Chondrocyte (in vitro differentiated cells): Measurements from ENCODE around the gene PIGS. TPM values are rescaled to one million over a fixed set of nuclear protein-coding genes. Genes with fewer than 3 reads are reported as not detected.

Experiments used
- DNase-seq: peaks from one replicate; pipeline ENCODE4 v3.0.0; 2021; ENCODE audit warnings: mixed read lengths, low spot score
- H3K27ac Mint-ChIP-seq: one replicate; pipeline ENCODE4 v1.8.0; 2021; ENCODE audit warnings: mild to moderate bottlenecking, moderate library complexity, mixed read lengths; ENCODE audit not compliant: unreplicated experiment
- H3K27me3 Mint-ChIP-seq: 2 replicates; pipeline ENCODE4 v1.8.0; 2021; ENCODE audit warnings: low read depth, mixed read lengths
- H3K36me3 Mint-ChIP-seq: 2 replicates; pipeline ENCODE4 v1.8.0; 2021; ENCODE audit warnings: low read depth, mixed read lengths
- H3K4me1 Mint-ChIP-seq: 2 replicates; pipeline ENCODE4 v1.8.0; 2021; ENCODE audit warnings: low read depth, mild to moderate bottlenecking, mixed read lengths
- H3K4me3 Mint-ChIP-seq: one replicate; pipeline ENCODE4 v1.8.0; 2021; ENCODE audit warnings: mild to moderate bottlenecking, moderate library complexity, mixed read lengths; ENCODE audit not compliant: unreplicated experiment
- H3K9me3 Mint-ChIP-seq: 2 replicates; pipeline ENCODE4 v1.8.0; 2021; ENCODE audit warnings: low read depth, mixed read lengths
- total RNA-seq: library from RNA; stranded (reverse); gene quantifications from 3 replicates; pipeline ENCODE4 v1.2.1, GENCODE V29; 2021
- TF ChIP-seq, protein P1 (sequence below): fragments of 200-600 bp; sonication (generic); IDR thresholded peaks from 2 replicates; pipeline ENCODE4 v1.5.0; 2021; ENCODE audit warnings: antibody characterized with exemption, mild to moderate bottlenecking, moderate library complexity

Gene PIGS
- total RNA-seq, 1 donor from 2014 or later, result 62.9 TPM

DNA sequence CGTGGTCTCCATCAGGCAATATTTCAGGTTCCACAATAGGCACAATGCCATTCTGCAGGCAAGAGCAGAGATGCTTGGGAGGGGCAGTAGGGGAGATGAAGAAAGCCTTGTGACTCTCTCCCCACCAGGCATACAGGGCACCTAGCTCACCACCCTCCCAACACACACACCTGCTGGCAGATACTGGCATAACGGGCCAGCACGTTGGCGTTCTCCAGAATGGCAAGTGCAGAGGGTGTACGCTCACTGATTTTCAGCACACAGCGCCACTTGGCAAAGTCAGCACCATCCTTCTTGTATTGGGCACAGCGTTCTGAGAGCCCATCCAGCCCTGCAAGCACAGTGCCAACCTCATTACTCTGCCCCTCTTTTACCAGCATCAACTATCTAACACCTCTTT, 3.2 kb upstream of the PIGS start:
- TF ChIP-seq, protein P1, sequence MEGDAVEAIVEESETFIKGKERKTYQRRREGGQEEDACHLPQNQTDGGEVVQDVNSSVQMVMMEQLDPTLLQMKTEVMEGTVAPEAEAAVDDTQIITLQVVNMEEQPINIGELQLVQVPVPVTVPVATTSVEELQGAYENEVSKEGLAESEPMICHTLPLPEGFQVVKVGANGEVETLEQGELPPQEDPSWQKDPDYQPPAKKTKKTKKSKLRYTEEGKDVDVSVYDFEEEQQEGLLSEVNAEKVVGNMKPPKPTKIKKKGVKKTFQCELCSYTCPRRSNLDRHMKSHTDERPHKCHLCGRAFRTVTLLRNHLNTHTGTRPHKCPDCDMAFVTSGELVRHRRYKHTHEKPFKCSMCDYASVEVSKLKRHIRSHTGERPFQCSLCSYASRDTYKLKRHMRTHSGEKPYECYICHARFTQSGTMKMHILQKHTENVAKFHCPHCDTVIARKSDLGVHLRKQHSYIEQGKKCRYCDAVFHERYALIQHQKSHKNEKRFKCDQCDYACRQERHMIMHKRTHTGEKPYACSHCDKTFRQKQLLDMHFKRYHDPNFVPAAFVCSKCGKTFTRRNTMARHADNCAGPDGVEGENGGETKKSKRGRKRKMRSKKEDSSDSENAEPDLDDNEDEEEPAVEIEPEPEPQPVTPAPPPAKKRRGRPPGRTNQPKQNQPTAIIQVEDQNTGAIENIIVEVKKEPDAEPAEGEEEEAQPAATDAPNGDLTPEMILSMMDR, result no peak
- peaks cover 27% of the 10 kb centered on the region for H3K4me1 Mint-ChIP-seq
- peaks cover 2% of the 10 kb centered on the region for H3K36me3 Mint-ChIP-seq
- H3K27ac Mint-ChIP-seq, result no peak overlapping the region
- peak; percentile 63 for DNase-seq
- H3K4me3 Mint-ChIP-seq, result no peak overlapping the region
- no peaks in the 10 kb centered on the region for H3K9me3 Mint-ChIP-seq
- no peaks in the 10 kb centered on the region for H3K27me3 Mint-ChIP-seq

DNA sequence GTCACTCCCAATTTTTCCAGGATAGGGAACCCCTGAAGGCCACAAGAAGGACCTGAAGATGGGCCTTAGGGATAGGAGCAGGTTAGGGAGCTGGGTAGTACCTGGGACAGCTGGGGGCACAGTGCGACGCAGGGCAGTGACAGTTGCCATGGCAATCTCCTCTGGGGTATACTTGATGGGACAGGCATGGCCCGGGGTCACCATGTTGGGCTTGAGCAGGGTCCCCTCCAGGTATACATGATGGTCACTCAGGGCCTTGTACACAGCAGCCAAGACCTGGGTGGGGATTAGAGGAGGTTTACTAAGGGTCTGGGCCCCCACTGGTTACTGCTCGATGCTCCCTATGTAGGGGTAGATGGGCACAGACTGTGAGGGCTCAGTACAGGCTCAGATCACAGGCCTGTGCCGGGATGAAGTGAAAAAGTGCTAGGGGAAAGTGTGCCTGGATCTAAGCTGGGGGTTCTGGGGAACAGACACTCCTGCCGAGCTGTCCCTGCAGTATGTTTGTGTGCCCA, 2.7 kb upstream of the PIGS start:
- no peak overlapping the region for H3K4me3 Mint-ChIP-seq
- no peaks in the 10 kb centered on the region for H3K27me3 Mint-ChIP-seq

DNA sequence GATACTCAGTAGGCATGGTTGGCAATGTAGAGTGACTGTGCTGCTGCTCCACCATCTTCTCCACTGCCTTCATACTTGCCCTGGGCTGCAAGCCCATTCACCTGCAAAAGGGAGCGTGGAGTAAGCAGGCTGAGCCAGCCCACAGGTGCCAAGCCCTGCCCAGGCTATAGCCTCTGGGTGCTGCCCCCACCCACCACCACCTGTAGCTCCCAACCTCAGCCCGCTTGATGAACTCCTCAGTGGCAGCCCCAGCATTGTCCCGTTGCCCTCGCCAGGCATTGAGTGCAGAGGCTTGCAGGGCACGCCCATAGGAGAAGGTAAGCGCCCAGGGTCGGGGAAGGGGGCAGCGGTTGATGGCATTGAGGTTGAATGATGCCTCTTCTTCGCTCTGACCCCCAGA, 2.2 kb upstream of the PIGS start:
- peaks cover under 1% of the 10 kb centered on the region for H3K36me3 Mint-ChIP-seq
- no peaks in the 10 kb centered on the region for H3K9me3 Mint-ChIP-seq
- H3K4me3 Mint-ChIP-seq, result no peak overlapping the region
- TF ChIP-seq, protein P1, result no peak
- H3K27ac Mint-ChIP-seq, result no peak overlapping the region
- peak; percentile 64 for DNase-seq
- no peaks in the 10 kb centered on the region for H3K27me3 Mint-ChIP-seq
- H3K4me1 Mint-ChIP-seq, result peaks cover 29% of the 10 kb centered on the region

More for the DNA sequence above, 2.7 kb upstream of the PIGS start:
- peaks cover 29% of the 10 kb centered on the region for H3K4me1 Mint-ChIP-seq
- TF ChIP-seq, protein P1, result no peak
- no peaks in the 10 kb centered on the region for H3K9me3 Mint-ChIP-seq
- no peak overlapping the region for H3K27ac Mint-ChIP-seq
- DNase-seq, result peak; percentile 50
- H3K36me3 Mint-ChIP-seq, result peaks cover 2% of the 10 kb centered on the region

DNA sequence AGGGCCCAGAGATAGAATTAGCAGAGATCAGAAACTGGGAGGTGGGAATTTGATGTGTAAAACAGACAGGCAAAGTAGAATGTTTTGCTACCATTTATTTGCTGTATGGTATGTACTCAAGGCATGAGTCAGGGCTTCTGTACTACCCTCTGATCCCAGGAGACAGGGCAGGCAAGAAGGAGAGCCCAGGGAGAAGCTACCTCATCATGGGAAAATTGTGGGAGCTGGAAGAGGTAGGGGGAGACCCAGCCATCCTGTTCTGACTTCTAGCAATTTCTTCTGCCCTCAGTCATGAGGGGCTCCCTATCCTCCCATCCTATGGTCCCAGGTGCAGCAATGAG, 1.7 kb upstream of the PIGS start:
- no peak for DNase-seq
- no peaks in the 10 kb centered on the region for H3K36me3 Mint-ChIP-seq
- TF ChIP-seq, protein P1, result no peak

DNA sequence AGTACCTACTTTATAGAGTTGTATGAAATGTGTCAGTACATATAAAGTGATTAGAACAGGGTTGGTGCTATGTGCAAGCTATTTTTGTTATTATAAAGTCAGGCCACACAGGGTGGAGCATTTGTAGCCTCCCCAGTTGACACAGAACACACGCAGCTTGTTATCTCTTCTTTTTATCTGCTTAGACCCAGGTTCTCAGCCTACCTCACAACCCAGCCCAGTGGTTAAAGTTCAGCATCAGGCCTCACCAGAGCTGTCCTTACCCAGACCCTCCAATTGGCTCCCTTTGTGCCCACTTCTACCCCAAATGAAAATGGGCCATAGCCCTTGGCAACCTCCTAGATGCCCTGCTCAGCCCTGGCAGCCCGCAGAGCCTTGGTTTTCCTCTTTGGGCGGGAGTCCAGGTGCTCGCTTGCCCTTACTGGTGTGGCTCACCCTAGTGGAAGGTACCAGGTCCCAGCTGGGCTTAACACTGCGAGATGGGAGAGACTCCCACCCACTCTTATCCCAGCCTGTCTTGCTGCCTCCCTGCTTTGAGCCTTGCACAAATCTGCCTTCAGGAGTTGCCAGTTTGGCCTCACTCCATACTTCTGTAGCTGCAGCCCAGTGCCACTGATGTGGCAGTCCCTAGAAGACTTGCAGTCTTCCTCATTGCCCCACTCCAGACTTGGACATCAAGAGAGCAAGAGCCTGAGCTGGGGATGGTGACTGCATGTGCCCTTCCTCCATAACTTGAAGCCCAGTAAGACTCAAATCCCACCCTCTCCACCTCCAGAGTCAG, 1.1 kb upstream of the PIGS start:
- peaks cover 3% of the 10 kb centered on the region for H3K36me3 Mint-ChIP-seq
- peak overlapping the region; percentile 84 for H3K4me3 Mint-ChIP-seq
- H3K4me1 Mint-ChIP-seq, result peaks cover 29% of the 10 kb centered on the region
- no peak overlapping the region for H3K27ac Mint-ChIP-seq
- TF ChIP-seq, protein P1, result no peak
- no peaks in the 10 kb centered on the region for H3K9me3 Mint-ChIP-seq
- DNase-seq, result peak; percentile 34
- no peaks in the 10 kb centered on the region for H3K27me3 Mint-ChIP-seq

More for the DNA sequence above, 1.7 kb upstream of the PIGS start:
- Mint-ChIP-seq H3K27ac (no peak overlapping the region), H3K27me3 (no peaks in the 10 kb centered on the region), H3K9me3 (no peaks in the 10 kb centered on the region), H3K4me3 (no peak overlapping the region), H3K4me1 (peaks cover 29% of the 10 kb centered on the region)
